Esophagus muscularis mucosa (tissue), 4 donors: Measurements from ENCODE around the gene MTHFD2L. TPM values are rescaled to one million over a fixed set of nuclear protein-coding genes. Genes with fewer than 3 reads are reported as not detected.

Experiments
- DNase-seq: peaks from one replicate; pipeline ENCODE4 v3.0.0-alpha.2; 2017; ENCODE audit errors: extremely low spot score
- H3K27ac ChIP-seq, 4 donors: fragments of 200-600 bp; sonication (generic); replicated peaks in 1 of 4; 1 replicate in 3 of 4; 2 replicates in 1 of 4; pipeline ENCODE4 v1.5.1; 2016 to 2019; ENCODE audit warnings: mild to moderate bottlenecking in 1 of 4
- H3K27me3 ChIP-seq, 4 donors: fragments of 200-600 bp; sonication (generic); one replicate each; pipeline versions ENCODE4 v1.5.1 to v1.6.0; 2016 to 2019
- H3K36me3 ChIP-seq, 4 donors: fragments of 200-600 bp; sonication (generic); one replicate each; pipeline ENCODE4 v1.5.1; 2016 to 2019
- H3K4me1 ChIP-seq, 4 donors: fragments of 200-600 bp; sonication (generic); one replicate each; pipeline ENCODE4 v1.5.1; 2016 to 2019
- H3K4me3 ChIP-seq, 4 donors: fragments of 200-600 bp; sonication (generic); 1 replicate in 2 of 4; 2 replicates in 2 of 4; pipeline ENCODE4 v1.5.1; 2016 to 2019; ENCODE audit warnings: mild to moderate bottlenecking in 4 of 4, moderate library complexity in 1 of 4
- H3K9me3 ChIP-seq, 4 donors: fragments of 200-600 bp; sonication (generic); 1 replicate in 3 of 4; 2 replicates in 1 of 4; pipeline ENCODE4 v1.5.1; 2016 to 2019
- CTCF ChIP-seq, 3 experiments: fragments of 200-600 bp in 2 of 3; fragments of 450-650 bp in 1 of 3; sonication (generic) in 2 of 3; IDR thresholded peaks; one replicate each; pipeline ENCODE4 v1.5.1; 2017 to 2019; ENCODE audit warnings: antibody characterized with exemption in 3 of 3, mild to moderate bottlenecking in 2 of 3, moderate library complexity in 1 of 3
- EP300 ChIP-seq: sonication (generic); formaldehyde crosslinking; IDR thresholded peaks from one replicate; pipeline ENCODE4 v1.6.1; 2017; ENCODE audit warnings: antibody characterized with exemption
- POLR2A ChIP-seq: fragments of 450-650 bp; IDR thresholded peaks from one replicate; pipeline ENCODE4 v1.6.1; 2017; ENCODE audit warnings: antibody characterized with exemption, moderate library complexity, mild to moderate bottlenecking, low read depth
- POLR2AphosphoS5 ChIP-seq, 2 donors: sonication (generic); formaldehyde crosslinking; IDR thresholded peaks; one replicate each; pipeline ENCODE4 v1.6.1; 2017; ENCODE audit warnings: antibody characterized with exemption in 2 of 2
- WGBS: methylation state at CpG from one replicate; pipeline ENCODE4 v1.1.5; 2018; 5-methylcytosine and 5-hydroxymethylcytosine counted together
- intact Hi-C: fragments of 100-400 bp; cut with DNase I; formaldehyde crosslinking; loops from one replicate; pipeline ENCODE4 v1.15.1; 2023
- total RNA-seq, 4 donors: library from RNA; depleted of rRNA; stranded (reverse); fragments of >200 nt; gene quantifications; one replicate each; pipeline versions ENCODE4 v1.1.0 to v1.2.1, GENCODE V29; 2016

Gene MTHFD2L
- total RNA-seq, 4 donors from 2014 or later: 10.2 to 23.7 (median 19.2) TPM

DNA sequence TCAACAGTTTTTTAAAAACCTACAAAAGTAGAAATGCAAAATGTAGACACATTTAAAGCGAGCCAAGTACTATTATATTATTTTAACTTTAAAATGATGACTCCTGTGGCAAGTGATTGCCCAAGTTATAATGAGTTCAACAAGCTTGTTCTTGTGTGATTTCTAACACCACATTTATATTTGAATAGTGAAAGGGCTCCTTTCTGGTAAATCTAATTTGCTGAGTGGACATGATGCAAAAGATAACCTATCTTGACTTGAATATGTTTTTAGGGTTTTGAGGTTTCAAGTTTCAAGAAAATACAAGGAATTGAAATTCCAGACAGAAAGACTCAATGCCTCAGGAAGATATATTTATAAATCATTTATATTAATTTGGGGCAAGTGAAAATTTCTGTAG, 149.3 kb downstream of the MTHFD2L start:
- H3K9me3 ChIP-seq: no peaks in the 10 kb centered on the region
- no peak for TF ChIP-seq POLR2AphosphoS5 (IDR thresholded peaks at IDR 0.05)
- H3K27ac ChIP-seq: no peak overlapping the region
- no peaks in the 10 kb centered on the region for H3K27me3 ChIP-seq
- H3K36me3 ChIP-seq: no peaks in the 10 kb centered on the region
- no peak for DNase-seq
- intact Hi-C loops: no loop called here
- no peaks in the 10 kb centered on the region for H3K4me1 ChIP-seq
- H3K4me3 ChIP-seq: no peak overlapping the region
- WGBS: 98% methylated on average over 1 of the region's 1 CpG

- Histone ChIP-seq H3K27ac (no peak within 1 kb of the TSS), H3K4me3 (no peak within 1 kb of the TSS), H3K9me3 (no peaks in the 10 kb centered on the region), H3K27me3 (no peaks in the 10 kb centered on the region), H3K4me1 (no peaks in the 10 kb centered on the region), H3K36me3 (no peaks in the 10 kb centered on the region)
- intact Hi-C loops: no loop called here
- no peak for DNase-seq
- WGBS: 57% methylated on average over 5 of the region's 5 CpGs
- TF ChIP-seq EP300: no peak
- no peak for TF ChIP-seq POLR2AphosphoS5 (IDR thresholded peaks at IDR 0.05)
- no peak for TF ChIP-seq POLR2A
- no peak for TF ChIP-seq CTCF (IDR thresholded peaks at IDR 0.05)
These were observed 150.3 kb downstream of the MTHFD2L start, which contains the start of gene EPGN for GRCh38 chr4:74308215-74308614. TSS of gene EPGN (plus strand) at chr4:74308470. CDS start at chr4:74308534, 64 bp downstream.

DNA sequence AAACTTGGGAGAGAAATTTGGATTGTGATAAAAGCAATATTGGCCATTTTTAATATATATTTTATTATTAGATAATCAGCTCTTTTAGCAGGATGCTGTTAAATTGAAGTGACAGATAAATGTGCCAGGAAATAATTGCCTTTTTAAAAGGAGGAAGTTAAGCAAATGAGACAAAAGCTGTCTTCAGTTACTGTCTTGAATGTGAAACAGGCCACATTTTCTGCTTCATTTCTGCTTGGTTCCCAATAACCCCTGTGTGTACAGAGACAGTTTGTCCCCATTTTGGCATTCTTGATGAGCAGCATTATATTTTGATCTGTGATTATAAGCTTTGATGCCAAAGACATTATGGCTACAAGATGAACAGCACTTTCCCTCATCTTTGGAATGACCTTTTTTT, 151.3 kb downstream of the MTHFD2L start:
- no peak overlapping the region for H3K27ac ChIP-seq
- H3K4me1 ChIP-seq: no peaks in the 10 kb centered on the region
- H3K4me3 ChIP-seq: no peak overlapping the region
- H3K9me3 ChIP-seq: no peaks in the 10 kb centered on the region
- H3K36me3 ChIP-seq: no peaks in the 10 kb centered on the region
- no peak for DNase-seq
- intact Hi-C loops: no loop called here
- TF ChIP-seq CTCF (IDR thresholded peaks at IDR 0.05): no peak
- TF ChIP-seq POLR2AphosphoS5 (IDR thresholded peaks at IDR 0.05): no peak
- TF ChIP-seq EP300: no peak
- TF ChIP-seq POLR2A: no peak
- H3K27me3 ChIP-seq: no peaks in the 10 kb centered on the region

DNA sequence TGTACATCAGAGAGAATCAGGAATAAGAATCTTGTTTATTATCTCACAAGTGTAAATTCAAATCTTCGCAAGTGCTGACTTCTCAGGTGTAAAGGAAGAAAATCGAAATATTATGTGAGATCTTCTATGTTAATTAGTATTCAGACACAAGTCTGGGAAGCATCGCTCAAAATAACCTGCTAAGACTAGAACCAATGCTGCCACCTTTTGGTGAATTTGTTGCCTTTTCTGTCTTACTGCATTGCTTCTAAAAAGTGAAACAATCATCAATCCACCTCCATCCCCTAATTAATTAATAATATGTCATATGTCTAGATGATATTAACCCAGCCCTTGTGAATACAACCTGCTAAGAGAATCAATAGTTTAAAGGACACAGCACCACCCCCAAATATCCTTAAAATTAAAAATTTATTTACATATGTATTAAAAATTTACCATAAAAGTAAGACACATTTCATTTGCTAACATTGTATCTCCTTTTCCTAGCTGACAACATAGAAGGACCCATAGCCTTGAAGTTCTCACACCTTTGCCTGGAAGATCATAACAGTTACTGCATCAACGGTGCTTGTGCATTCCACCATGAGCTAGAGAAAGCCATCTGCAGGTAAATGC, 153.9 kb downstream of the MTHFD2L start:
- H3K4me3 ChIP-seq: no peak overlapping the region
- no peak overlapping the region for H3K27ac ChIP-seq
- H3K4me1 ChIP-seq: no peaks in the 10 kb centered on the region
- no peaks in the 10 kb centered on the region for H3K36me3 ChIP-seq
- DNase-seq: no peak
- 30% methylated on average over 4 of the region's 4 CpGs for WGBS
- no peaks in the 10 kb centered on the region for H3K27me3 ChIP-seq
- TF ChIP-seq CTCF (IDR thresholded peaks at IDR 0.05): peak; percentile 40 to 52 (median 50)
- TF ChIP-seq EP300: no peak
- intact Hi-C loops: loop anchor here (10.0 kb wide), 2 partner anchors 87 to 117 kb away; no protein-coding TSS in a partner anchor
- H3K9me3 ChIP-seq: no peaks in the 10 kb centered on the region

DNA sequence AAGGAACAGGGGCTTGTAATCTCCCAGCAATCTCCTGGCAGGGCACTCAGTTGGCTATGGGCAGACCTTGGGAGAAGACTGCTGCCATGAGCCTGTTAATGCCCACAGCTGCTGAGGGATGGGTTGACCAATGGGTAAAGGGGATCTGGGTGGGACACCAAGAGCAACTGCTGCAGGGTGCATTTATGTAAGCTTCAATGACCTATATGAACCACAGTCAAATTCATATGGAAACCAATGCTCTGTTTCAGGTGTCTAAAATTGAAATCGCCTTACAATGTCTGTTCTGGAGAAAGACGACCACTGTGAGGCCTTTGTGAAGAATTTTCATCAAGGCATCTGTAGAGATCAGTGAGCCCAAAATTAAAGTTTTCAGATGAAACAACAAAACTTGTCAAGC, 156.4 kb downstream of the MTHFD2L start:
- DNase-seq: no peak
- 89% methylated on average over 2 of the region's 2 CpGs for WGBS
- H3K4me3 ChIP-seq: no peak overlapping the region
- no peaks in the 10 kb centered on the region for H3K9me3 ChIP-seq
- intact Hi-C loops: loop anchor here (10.0 kb wide), 2 partner anchors 90 to 120 kb away; no protein-coding TSS in a partner anchor
- TF ChIP-seq CTCF (IDR thresholded peaks at IDR 0.05) (no peak), POLR2A (no peak), POLR2AphosphoS5 (IDR thresholded peaks at IDR 0.05) (no peak), EP300 (no peak)
- no peak overlapping the region for H3K27ac ChIP-seq
- no peaks in the 10 kb centered on the region for H3K36me3 ChIP-seq
- no peaks in the 10 kb centered on the region for H3K27me3 ChIP-seq
- H3K4me1 ChIP-seq: no peaks in the 10 kb centered on the region
